ENCODE measurements around the gene DCPS. TPM values are rescaled to one million over a fixed set of nuclear protein-coding genes. Genes with fewer than 3 reads are reported as not detected.
"Not testable (repeated sequence)": the region's sequence is repeated elsewhere in the genome, so short reads cannot be mapped to it uniquely, and the experiment has no call there.

DCPS gene
- 14.4 and 16.0 TPM in 2 replicates for total RNA-seq

GRCh38 chr11:126303623-126304456 lies at the start of gene DCPS:
DCPS (plus strand) TSS chr11:126304060; CDS start chr11:126304081, 21 bp downstream.
- DNase-seq (ENCODE audit: extremely low read depth, low read depth, low spot score) = peak; percentile 47

GRCh38 chr11:126254819-126255218 lies 49.0 kb upstream of the DCPS start:
- DNase-seq (ENCODE audit: extremely low read depth, low read depth, low spot score) = no peak

- DNase-seq (ENCODE audit: extremely low read depth, low read depth, low spot score) = not testable (repeated sequence)
Observed at GRCh38 chr11:126255507-126255906, 48.4 kb upstream of the DCPS start.

GRCh38 chr11:126256216-126256615 lies 47.6 kb upstream of the DCPS start:
- DNase-seq (ENCODE audit: extremely low read depth, low read depth, low spot score) = no peak

GRCh38 chr11:126257144-126257543 lies 46.7 kb upstream of the DCPS start:
- no peak for DNase-seq (ENCODE audit: extremely low read depth, low read depth, low spot score)

GRCh38 chr11:126257764-126258163 lies 46.1 kb upstream of the DCPS start:
- no peak for DNase-seq (ENCODE audit: extremely low read depth, low read depth, low spot score)

GRCh38 chr11:126262216-126262615 lies 41.6 kb upstream of the DCPS start:
- DNase-seq (ENCODE audit: extremely low read depth, low read depth, low spot score) = no peak

- DNase-seq (ENCODE audit: extremely low read depth, low read depth, low spot score) = no peak
Observed at GRCh38 chr11:126263489-126263888, 40.4 kb upstream of the DCPS start.

- DNase-seq (ENCODE audit: extremely low read depth, low read depth, low spot score) = no peak
Observed at GRCh38 chr11:126265811-126266210, 38.0 kb upstream of the DCPS start.

GRCh38 chr11:126267650-126268049 lies 36.2 kb upstream of the DCPS start:
- no peak for DNase-seq (ENCODE audit: extremely low read depth, low read depth, low spot score)

GRCh38 chr11:126268361-126268707 lies 35.5 kb upstream of the DCPS start:
- DNase-seq (ENCODE audit: extremely low read depth, low read depth, low spot score) = no peak

GRCh38 chr11:126268708-126269579 lies 34.9 kb upstream of the DCPS start, which contains the start of the genes FOXRED1 and SRPRA:
FOXRED1 (plus strand) TSS chr11:126269154; CDS start chr11:126269207, 53 bp downstream.
SRPRA (minus strand) TSS chr11:126268895; CDS start chr11:126268804, 91 bp downstream.
- peak; percentile 68 for DNase-seq (ENCODE audit: extremely low read depth, low read depth, low spot score)

GRCh38 chr11:126277322-126277721 lies 26.5 kb upstream of the DCPS start:
- DNase-seq (ENCODE audit: extremely low read depth, low read depth, low spot score) = no peak

- DNase-seq (ENCODE audit: extremely low read depth, low read depth, low spot score) = no peak
Observed at GRCh38 chr11:126277780-126278179, 26.1 kb upstream of the DCPS start.

GRCh38 chr11:126279191-126279590 lies 24.7 kb upstream of the DCPS start:
- DNase-seq (ENCODE audit: extremely low read depth, low read depth, low spot score) = no peak

- no peak for DNase-seq (ENCODE audit: extremely low read depth, low read depth, low spot score)
Observed at GRCh38 chr11:126280595-126280994, 23.3 kb upstream of the DCPS start.

GRCh38 chr11:126281245-126281644 lies 22.6 kb upstream of the DCPS start:
- no peak for DNase-seq (ENCODE audit: extremely low read depth, low read depth, low spot score)

- no peak for DNase-seq (ENCODE audit: extremely low read depth, low read depth, low spot score)
Observed at GRCh38 chr11:126281666-126282175, 22.1 kb upstream of the DCPS start.

- no peak for DNase-seq (ENCODE audit: extremely low read depth, low read depth, low spot score)
Observed at GRCh38 chr11:126282361-126282735, 21.5 kb upstream of the DCPS start.

- no peak for DNase-seq (ENCODE audit: extremely low read depth, low read depth, low spot score)
Observed at GRCh38 chr11:126282736-126283591, 20.9 kb upstream of the DCPS start, which contains the start of gene TIRAP. TIRAP (plus strand) TSS chr11:126283093; CDS start chr11:126290895, 7,802 bp downstream.
